ENCODE results near the gene COCH.

- TF ChIP-seq CTCF (IDR thresholded peaks at IDR 0.05) (no peak), POLR2A (IDR thresholded peaks at IDR 0.05) (no peak)
These were observed 34.5 kb downstream of the COCH start for GRCh38 chr14:30908826-30909225.
